Measurements from ENCODE around the gene NUDT13.

NUDT13 gene

GRCh38 chr10:73167783-73168464, 57.7 kb downstream of the NUDT13 start, which contains the start of the genes ECD and FAM149B1:
Gene ECD, minus strand, starts transcription at chr10:73168008. Its CDS starts 4,071 bp downstream, at chr10:73163937.
Gene FAM149B1, plus strand, starts transcription at chr10:73168119. Its CDS starts 221 bp downstream, at chr10:73168340.
- DNase-seq, result peak; percentile 88

GRCh38 chr10:73168465-73168803, 58.2 kb downstream of the NUDT13 start:
- no peak for DNase-seq

- no peak for DNase-seq
Measured at GRCh38 chr10:73169320-73169719, 59.1 kb downstream of the NUDT13 start.

GRCh38 chr10:73172867-73173266, 62.6 kb downstream of the NUDT13 start:
- DNase-seq, result no peak

- DNase-seq, result no peak
Measured at GRCh38 chr10:73174148-73174925, 64.1 kb downstream of the NUDT13 start.
